ENCODE measurements around the gene SHROOM3. TPM values are rescaled to one million over a fixed set of nuclear protein-coding genes. Genes with fewer than 3 reads are reported as not detected.

Gene SHROOM3
- total and polyA plus RNA-seq, 10 donors, result 0.37 to 23.9 (median 8.3) TPM

- TF ChIP-seq POLR2A (IDR thresholded peaks at IDR 0.05) (no peak), POLR2AphosphoS5 (IDR thresholded peaks at IDR 0.05) (no peak), CTCF (IDR thresholded peaks at IDR 0.05 in 8 of 11, conservative IDR thresholded peaks at IDR 0.05 in 3 of 11) (no peak)
- Histone ChIP-seq H3K27me3 (replicated peaks in 1 of 7) (no peaks in the 10 kb centered on the region), H3K36me3 (no peaks in the 10 kb centered on the region), H3K4me3 (no peak overlapping the region), H3K4me1 (no peaks in the 10 kb centered on the region), H3K9me3 (no peaks in the 10 kb centered on the region), H3K27ac (no peak overlapping the region)
- intact Hi-C loops (cut with DNase I; ENCODE audit: low total_unique reads), result no loop called here
- DNase-seq, result no peak
- 67 to 96% (median 88%) methylated on average over 1 of the region's 1 CpG for WGBS, 5 donors
Observed at GRCh38 chr4:76659103-76659490, 224.1 kb downstream of the SHROOM3 start.

GRCh38 chr4:76663824-76664223 is 228.8 kb downstream of the SHROOM3 start:
- intact Hi-C loops (cut with DNase I; ENCODE audit: low total_unique reads), result no loop called here
- no peak for DNase-seq
- 88 to 100% (median 95%) methylated on average over 1 of the region's 1 CpG for WGBS, 5 donors
- TF ChIP-seq CTCF (IDR thresholded peaks at IDR 0.05 in 8 of 11, conservative IDR thresholded peaks at IDR 0.05 in 3 of 11), result no peak
- TF ChIP-seq POLR2A (IDR thresholded peaks at IDR 0.05), result no peak
- no peak for TF ChIP-seq POLR2AphosphoS5 (IDR thresholded peaks at IDR 0.05)
- Histone ChIP-seq H3K36me3 (no peaks in the 10 kb centered on the region), H3K27ac (no peak overlapping the region), H3K27me3 (replicated peaks in 1 of 7) (no peaks in the 10 kb centered on the region), H3K4me1 (no peaks in the 10 kb centered on the region), H3K4me3 (no peak overlapping the region), H3K9me3 (no peaks in the 10 kb centered on the region)

GRCh38 chr4:76665153-76665552 is 230.1 kb downstream of the SHROOM3 start:
- no peak for DNase-seq
- Histone ChIP-seq H3K4me1 (no peaks in the 10 kb centered on the region), H3K4me3 (no peak overlapping the region), H3K27me3 (replicated peaks in 1 of 7) (no peaks in the 10 kb centered on the region), H3K9me3 (no peaks in the 10 kb centered on the region), H3K27ac (no peak overlapping the region), H3K36me3 (no peaks in the 10 kb centered on the region)
- intact Hi-C loops (cut with DNase I; ENCODE audit: low total_unique reads), result no loop called here
- TF ChIP-seq POLR2AphosphoS5 (IDR thresholded peaks at IDR 0.05) (no peak), CTCF (IDR thresholded peaks at IDR 0.05 in 8 of 11, conservative IDR thresholded peaks at IDR 0.05 in 3 of 11) (no peak), POLR2A (IDR thresholded peaks at IDR 0.05) (no peak)

DNA sequence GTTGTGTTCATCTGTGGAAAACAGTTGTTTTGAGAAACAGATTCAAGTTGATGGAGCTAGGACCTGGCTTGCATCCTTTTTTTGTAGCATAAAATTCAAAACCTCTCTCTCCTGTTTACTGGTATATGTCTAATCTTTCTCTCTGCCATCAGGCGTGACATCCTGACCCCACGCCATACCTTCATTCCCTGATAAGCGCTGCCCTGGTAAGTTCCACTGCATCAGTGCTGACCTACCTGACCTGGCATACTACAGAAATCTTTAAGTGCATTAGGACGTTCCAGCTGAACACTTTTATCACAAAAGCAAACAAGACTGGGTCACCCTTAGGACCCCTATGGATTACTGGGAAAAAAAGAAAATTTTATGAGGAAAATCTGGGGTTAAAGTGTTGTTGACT is 230.7 kb downstream of the SHROOM3 start:
- Histone ChIP-seq H3K4me1 (no peaks in the 10 kb centered on the region), H3K9me3 (no peaks in the 10 kb centered on the region), H3K4me3 (no peak overlapping the region), H3K27ac (no peak overlapping the region), H3K27me3 (replicated peaks in 1 of 7) (no peaks in the 10 kb centered on the region), H3K36me3 (no peaks in the 10 kb centered on the region)
- no peak for TF ChIP-seq CTCF (IDR thresholded peaks at IDR 0.05 in 8 of 11, conservative IDR thresholded peaks at IDR 0.05 in 3 of 11)
- no peak for TF ChIP-seq POLR2A (IDR thresholded peaks at IDR 0.05)
- no peak for TF ChIP-seq POLR2AphosphoS5 (IDR thresholded peaks at IDR 0.05)
- no peak for DNase-seq
- intact Hi-C loops (cut with DNase I; ENCODE audit: low total_unique reads), result no loop called here
- WGBS, 5 donors, result 78 to 87% (median 87%) methylated on average over 4 of the region's 4 CpGs
